Measurements from ENCODE around the gene C1QTNF9B.

DNA sequence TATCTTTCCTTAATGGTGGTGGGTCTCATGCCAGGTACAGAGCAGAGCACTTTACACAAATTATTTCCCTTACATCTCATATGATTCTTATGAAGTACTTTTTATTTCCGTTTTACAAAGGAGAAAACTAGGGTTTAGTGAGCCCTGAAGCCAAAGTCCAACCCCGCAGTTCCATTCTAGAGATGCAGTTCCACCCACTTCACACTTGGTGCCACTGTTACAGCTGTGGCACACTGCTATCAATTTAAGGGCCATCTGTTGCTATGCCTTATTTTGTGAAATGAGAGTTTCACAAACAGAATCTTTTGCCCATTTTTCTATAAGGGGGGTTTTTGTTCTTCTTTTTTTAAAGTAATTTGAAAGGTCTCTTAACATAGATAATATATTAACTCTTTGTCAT is 21.0 kb downstream of the C1QTNF9B start:
- TF ChIP-seq, protein P1, sequence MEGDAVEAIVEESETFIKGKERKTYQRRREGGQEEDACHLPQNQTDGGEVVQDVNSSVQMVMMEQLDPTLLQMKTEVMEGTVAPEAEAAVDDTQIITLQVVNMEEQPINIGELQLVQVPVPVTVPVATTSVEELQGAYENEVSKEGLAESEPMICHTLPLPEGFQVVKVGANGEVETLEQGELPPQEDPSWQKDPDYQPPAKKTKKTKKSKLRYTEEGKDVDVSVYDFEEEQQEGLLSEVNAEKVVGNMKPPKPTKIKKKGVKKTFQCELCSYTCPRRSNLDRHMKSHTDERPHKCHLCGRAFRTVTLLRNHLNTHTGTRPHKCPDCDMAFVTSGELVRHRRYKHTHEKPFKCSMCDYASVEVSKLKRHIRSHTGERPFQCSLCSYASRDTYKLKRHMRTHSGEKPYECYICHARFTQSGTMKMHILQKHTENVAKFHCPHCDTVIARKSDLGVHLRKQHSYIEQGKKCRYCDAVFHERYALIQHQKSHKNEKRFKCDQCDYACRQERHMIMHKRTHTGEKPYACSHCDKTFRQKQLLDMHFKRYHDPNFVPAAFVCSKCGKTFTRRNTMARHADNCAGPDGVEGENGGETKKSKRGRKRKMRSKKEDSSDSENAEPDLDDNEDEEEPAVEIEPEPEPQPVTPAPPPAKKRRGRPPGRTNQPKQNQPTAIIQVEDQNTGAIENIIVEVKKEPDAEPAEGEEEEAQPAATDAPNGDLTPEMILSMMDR (IDR thresholded peaks at IDR 0.05; ENCODE audit: low read depth, low read length, poor library complexity, severe bottlenecking), result peak; percentile 42
- TF ChIP-seq EZH2phosphoT487 (IDR thresholded peaks at IDR 0.05; ENCODE audit: borderline replicate concordance, low read length), result no peak

Data from DOHH2 (cell line).